ENCODE data around the gene ANK2. TPM values are rescaled to one million over a fixed set of nuclear protein-coding genes. Genes with fewer than 3 reads are reported as not detected.

The ANK2 gene
- total RNA-seq, 2 donors from 2014 or later: 21.3 to 81.6 TPM

DNA sequence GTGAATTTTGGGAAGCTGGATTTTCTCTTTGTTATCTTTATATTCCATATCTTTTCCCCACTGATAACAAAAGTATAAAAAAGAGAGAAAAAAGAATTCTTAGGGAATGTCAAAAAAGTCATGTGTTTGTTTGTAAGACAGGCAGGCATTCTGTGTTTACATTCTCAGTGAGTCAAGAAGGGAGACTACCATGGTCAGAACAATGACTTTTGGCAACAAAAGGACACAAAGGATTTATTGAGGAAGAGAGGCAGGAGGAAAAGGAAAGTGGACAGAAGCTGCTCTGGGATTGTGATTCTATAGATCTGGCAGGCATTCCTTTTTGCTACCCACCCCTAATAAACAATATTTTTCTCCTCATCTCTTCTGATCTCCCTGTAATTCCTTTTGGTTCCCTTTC, 5.9 kb upstream of the ANK2 start:
- H3K27ac ChIP-seq: no peak overlapping the region
- no peak for DNase-seq (ENCODE audit: low spot score)
- ATAC-seq (ENCODE audit: insufficient number of reproducible peaks, low FRiP score, low read depth): no peak
- no peaks in the 10 kb centered on the region for H3K36me3 ChIP-seq
- no peak overlapping the region for H3K4me3 ChIP-seq
- H3K4me1 ChIP-seq (ENCODE audit: control insufficient read depth in 1 of 2, low read depth in 2 of 2): no peaks in the 10 kb centered on the region
- TF ChIP-seq, protein P1, sequence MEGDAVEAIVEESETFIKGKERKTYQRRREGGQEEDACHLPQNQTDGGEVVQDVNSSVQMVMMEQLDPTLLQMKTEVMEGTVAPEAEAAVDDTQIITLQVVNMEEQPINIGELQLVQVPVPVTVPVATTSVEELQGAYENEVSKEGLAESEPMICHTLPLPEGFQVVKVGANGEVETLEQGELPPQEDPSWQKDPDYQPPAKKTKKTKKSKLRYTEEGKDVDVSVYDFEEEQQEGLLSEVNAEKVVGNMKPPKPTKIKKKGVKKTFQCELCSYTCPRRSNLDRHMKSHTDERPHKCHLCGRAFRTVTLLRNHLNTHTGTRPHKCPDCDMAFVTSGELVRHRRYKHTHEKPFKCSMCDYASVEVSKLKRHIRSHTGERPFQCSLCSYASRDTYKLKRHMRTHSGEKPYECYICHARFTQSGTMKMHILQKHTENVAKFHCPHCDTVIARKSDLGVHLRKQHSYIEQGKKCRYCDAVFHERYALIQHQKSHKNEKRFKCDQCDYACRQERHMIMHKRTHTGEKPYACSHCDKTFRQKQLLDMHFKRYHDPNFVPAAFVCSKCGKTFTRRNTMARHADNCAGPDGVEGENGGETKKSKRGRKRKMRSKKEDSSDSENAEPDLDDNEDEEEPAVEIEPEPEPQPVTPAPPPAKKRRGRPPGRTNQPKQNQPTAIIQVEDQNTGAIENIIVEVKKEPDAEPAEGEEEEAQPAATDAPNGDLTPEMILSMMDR (IDR thresholded peaks at IDR 0.05): no peak
- peaks cover 4% of the 10 kb centered on the region for H3K9me3 ChIP-seq
- no peaks in the 10 kb centered on the region for H3K27me3 ChIP-seq (replicated peaks; ENCODE audit: insufficient read depth)

GRCh38 chr4:113050371-113050755, 910 bp downstream of the ANK2 start:
- Histone ChIP-seq H3K4me3 (no peak overlapping the region), H3K4me1 (ENCODE audit: control insufficient read depth in 1 of 2, low read depth in 2 of 2) (peaks cover 0 to 4% of the 10 kb centered on the region in 2 donors), H3K27ac (no peak overlapping the region)

DNA sequence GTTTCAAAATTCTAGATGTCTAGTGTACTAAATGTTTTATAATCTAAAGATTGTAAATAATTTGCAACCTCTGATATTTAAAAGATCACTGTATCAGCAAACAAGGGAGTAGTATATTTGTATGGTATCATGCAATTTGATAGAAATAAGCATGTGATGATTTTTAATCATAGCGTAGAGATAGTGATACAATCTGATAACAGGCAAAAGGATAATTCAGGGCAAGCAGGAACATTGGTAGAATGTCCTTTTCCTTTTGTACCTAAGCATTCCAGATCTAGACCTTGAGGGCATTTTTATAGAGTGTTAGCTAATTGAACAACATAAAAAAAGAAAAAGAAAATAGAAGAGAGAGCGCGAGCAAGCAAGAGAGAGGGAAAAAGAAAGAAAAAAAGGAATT, 1.4 kb downstream of the ANK2 start:
- ATAC-seq (ENCODE audit: insufficient number of reproducible peaks, low FRiP score, low read depth): no peak
- no peaks in the 10 kb centered on the region for H3K36me3 ChIP-seq
- H3K9me3 ChIP-seq: no peaks in the 10 kb centered on the region
- peaks cover 0 to 4% of the 10 kb centered on the region in 2 donors for H3K4me1 ChIP-seq (ENCODE audit: control insufficient read depth in 1 of 2, low read depth in 2 of 2)
- no peak overlapping the region for H3K4me3 ChIP-seq
- H3K27ac ChIP-seq: no peak overlapping the region
- H3K27me3 ChIP-seq (replicated peaks; ENCODE audit: insufficient read depth): no peaks in the 10 kb centered on the region
- TF ChIP-seq, protein P1 (IDR thresholded peaks at IDR 0.05): no peak
- no peak for DNase-seq (ENCODE audit: low spot score)

More at GRCh38 chr4:113050371-113050755, 910 bp downstream of the ANK2 start:
- Histone ChIP-seq H3K27me3 (replicated peaks; ENCODE audit: insufficient read depth) (no peaks in the 10 kb centered on the region), H3K9me3 (no peaks in the 10 kb centered on the region), H3K36me3 (no peaks in the 10 kb centered on the region)
- TF ChIP-seq, protein P1 (IDR thresholded peaks at IDR 0.05): no peak
- no peak for DNase-seq (ENCODE audit: low spot score)
- no peak for ATAC-seq (ENCODE audit: insufficient number of reproducible peaks, low FRiP score, low read depth)

DNA sequence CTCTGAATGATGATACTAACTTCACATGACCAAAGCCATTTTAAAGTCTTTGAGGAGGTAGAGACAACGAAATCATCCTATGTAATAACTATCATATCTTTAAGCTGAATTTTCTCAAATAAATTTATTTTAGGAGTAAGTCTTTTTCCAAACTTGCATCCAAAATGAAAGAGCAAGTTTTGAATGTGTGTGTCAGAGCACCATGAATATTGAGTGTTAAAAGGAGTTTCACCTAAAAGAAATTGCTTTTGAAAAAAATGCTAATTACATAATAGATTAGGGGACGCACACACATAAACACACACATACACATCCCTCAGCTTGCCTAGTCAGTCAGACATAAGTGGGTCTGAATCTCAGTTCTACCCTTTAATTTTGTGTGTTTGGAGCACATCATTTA, 1.9 kb downstream of the ANK2 start:
- DNase-seq (ENCODE audit: low spot score): no peak

DNA sequence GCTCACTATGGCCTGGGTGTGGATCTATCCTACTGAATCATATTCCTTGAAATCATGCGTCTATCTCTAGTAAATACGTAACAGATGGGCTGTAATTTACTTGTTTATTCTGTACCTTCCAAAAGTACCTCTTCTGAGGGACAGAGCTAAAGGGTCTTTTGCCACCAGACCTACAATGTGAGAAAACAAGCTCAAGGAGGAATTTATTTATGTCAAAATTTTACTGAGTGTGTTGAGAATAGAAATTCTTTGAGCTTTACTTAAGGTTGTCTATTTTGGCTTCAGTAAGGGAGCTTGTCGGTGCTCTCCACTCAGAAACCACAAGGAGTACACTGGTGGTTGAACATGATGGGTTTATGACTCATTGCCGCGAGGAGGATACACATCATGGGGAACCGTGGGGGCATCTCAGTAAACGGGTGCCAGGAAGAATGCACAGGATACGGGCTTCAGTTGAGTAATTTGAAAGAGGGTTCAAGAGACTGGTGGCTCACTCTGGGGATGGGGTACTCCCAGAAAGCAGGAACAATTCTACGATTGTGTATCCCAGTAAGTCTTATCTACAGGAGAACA, 3.0 kb downstream of the ANK2 start:
- no peak overlapping the region for H3K27ac ChIP-seq
- H3K27me3 ChIP-seq (replicated peaks; ENCODE audit: insufficient read depth): no peaks in the 10 kb centered on the region
- H3K36me3 ChIP-seq: no peaks in the 10 kb centered on the region
- ATAC-seq (ENCODE audit: insufficient number of reproducible peaks, low FRiP score, low read depth) (no peak), DNase-seq (ENCODE audit: low spot score) (no peak)
- H3K4me3 ChIP-seq: no peak overlapping the region
- TF ChIP-seq, protein P1 (IDR thresholded peaks at IDR 0.05): no peak
- H3K4me1 ChIP-seq (ENCODE audit: control insufficient read depth in 1 of 2, low read depth in 2 of 2): peaks cover 0 to 4% of the 10 kb centered on the region in 2 donors
- no peaks in the 10 kb centered on the region for H3K9me3 ChIP-seq

More for the DNA sequence above, 1.9 kb downstream of the ANK2 start:
- ATAC-seq (ENCODE audit: insufficient number of reproducible peaks, low FRiP score, low read depth): no peak
- H3K27ac ChIP-seq: no peak overlapping the region
- H3K4me1 ChIP-seq (ENCODE audit: control insufficient read depth in 1 of 2, low read depth in 2 of 2): peaks cover 0 to 4% of the 10 kb centered on the region in 2 donors
- TF ChIP-seq, protein P1 (IDR thresholded peaks at IDR 0.05): no peak
- H3K36me3 ChIP-seq: no peaks in the 10 kb centered on the region
- H3K4me3 ChIP-seq: no peak overlapping the region
- no peaks in the 10 kb centered on the region for H3K9me3 ChIP-seq
- H3K27me3 ChIP-seq (replicated peaks; ENCODE audit: insufficient read depth): no peaks in the 10 kb centered on the region
